Activated T-cell treated with anti-CD3 and anti-CD28 coated beads for 4 hours (primary cell): ENCODE results near the gene VPS37C.

ENCODE experiments used
- DNase-seq: peaks from one replicate; pipeline ENCODE4 v3.0.0-alpha.2; 2020

VPS37C gene

GRCh38 chr11:61091373-61092279, 69.6 kb downstream of the VPS37C start:
- DNase-seq: no peak

DNA sequence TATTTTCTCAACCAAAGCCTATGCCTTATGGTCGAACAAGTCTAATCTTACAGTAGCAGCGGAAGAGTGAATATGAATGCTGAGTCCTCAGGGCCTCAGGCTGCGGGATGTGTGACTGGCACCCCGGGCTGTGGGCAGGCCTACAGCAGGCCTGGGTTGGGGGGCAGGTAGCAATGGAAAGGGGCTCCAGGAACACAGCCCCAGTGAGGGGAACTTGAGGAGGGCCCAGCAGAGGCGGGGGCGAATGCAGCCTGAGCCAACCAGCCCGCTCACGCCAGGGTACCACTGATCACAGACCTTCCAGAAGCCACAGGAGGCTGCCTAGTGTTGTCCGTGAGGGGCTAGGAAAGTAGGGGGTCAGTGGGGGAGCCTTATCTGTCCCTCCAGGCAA, 70.2 kb downstream of the VPS37C start:
- DNase-seq: no peak

GRCh38 chr11:61090521-61090920, 70.7 kb downstream of the VPS37C start:
- DNase-seq: no peak

GRCh38 chr11:61089806-61090491, 71.3 kb downstream of the VPS37C start:
- DNase-seq: no peak

DNA sequence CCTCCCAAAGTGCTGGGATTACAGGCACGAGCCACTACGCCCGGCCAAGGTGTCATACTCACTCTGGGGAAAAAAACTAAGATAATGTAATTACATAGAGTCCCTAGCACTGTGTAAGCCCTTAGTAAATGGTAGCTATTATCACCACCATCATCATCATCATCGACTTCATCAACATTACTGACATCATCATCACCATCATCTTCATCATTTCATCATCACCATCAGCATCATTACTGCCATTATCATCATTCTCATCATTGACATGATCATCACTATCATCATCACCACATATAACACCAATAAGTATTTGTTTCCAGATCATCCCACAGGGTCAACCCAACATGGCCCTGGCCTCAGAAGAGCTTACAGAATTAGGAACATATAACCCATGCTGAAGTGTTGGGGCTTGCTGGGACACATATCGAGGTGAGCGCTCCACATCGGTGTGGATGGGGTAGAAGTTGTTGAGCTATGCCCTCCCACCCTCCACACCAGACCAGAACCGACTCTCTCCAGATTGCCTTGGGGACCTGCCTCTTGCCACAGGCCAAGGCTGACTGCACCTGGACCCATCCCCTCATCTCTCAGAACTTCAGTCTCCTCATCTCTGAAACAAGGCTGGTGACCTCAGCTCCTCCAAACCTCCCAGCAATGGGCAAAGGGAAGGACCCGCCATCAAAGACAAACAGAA, 73.7 kb downstream of the VPS37C start:
- no peak for DNase-seq

- no peak for DNase-seq
Measured at GRCh38 chr11:61083601-61084147, 77.6 kb downstream of the VPS37C start.

- DNase-seq: no peak
Measured at GRCh38 chr11:61082931-61083531, 78.2 kb downstream of the VPS37C start.

GRCh38 chr11:61082062-61082870, 79.0 kb downstream of the VPS37C start:
- DNase-seq: no peak

GRCh38 chr11:61080986-61081590, 80.1 kb downstream of the VPS37C start:
- no peak for DNase-seq

- no peak for DNase-seq
Measured at GRCh38 chr11:61080526-61080925, 80.7 kb downstream of the VPS37C start.
